Activated T-helper 1 cell treated with Interleukin-2 at 50 U/mL for 16 hours (primary cell): ENCODE results near the gene DKK3.

Source experiments
- DNase-seq: peaks from one replicate; pipeline ENCODE4 v3.0.0-alpha.2; 2020; ENCODE audit warnings: low read depth

DKK3 gene

DNA sequence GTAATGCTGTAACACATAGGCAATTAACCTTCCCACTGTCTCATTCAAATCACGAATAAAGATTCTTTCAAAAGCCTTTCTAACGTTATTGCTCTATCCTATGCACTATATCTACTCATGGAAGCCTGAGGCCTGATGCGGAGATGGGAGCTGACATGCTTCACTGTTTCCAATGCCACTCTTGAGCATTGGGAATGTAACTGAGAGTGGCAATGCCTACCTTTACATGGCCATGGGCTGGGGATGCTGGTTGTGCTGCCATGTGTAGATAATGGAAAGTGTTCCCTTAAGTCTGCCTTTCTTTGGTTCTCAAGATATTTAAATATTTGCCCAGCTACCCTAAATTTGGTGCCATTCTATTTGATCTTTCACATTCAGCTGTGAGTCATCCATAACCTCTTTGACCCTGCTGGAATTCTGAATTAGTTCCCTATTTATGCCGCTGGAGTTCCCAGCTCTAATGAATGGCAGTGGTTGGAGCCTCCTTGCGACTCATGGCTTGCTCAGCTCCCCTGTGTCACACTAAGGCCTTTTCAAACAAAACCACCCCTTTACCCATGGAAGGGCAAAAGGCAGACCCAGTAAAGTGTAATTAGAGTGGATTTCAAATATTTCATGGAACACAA, 21.4 kb upstream of the DKK3 start:
- no peak for DNase-seq

DNA sequence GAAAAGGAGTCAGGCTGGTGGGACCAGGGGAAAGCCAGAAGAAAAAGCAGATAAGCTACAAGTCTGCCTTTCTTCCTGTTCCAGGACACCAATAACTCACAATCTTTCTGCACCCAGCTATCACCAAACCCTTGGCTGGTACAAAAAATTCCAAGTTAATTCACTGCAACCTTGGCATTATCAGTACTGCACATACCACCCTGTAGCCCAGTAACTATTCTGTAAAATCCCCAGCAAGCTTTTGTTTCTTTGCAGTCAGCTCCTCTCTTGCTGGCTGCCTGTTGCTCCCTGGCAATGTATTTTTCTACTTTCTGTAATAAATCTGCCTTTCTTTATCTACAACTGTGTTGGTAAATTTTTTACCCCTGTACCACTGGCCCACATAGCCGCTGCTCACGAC, 20.7 kb upstream of the DKK3 start:
- DNase-seq: no peak

DNA sequence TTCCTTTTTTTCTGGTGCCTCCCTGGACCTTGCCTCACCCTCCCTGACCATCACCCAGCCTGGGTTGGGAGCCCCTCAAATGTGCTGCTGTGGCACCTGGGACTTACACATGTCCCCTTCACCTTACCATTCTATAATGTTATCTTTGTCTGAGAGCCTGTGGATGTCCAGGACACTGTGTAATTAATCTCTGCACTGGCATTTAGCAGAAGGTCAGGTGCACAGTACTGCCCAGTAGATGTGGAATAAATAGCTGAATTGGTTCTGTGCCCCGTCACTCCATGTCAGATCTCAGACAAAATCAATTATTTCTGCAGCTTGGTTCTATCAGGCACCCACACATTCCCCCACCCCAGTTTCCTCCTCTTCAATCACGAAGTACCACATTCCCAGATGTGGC, 19.9 kb upstream of the DKK3 start:
- DNase-seq: no peak

DNA sequence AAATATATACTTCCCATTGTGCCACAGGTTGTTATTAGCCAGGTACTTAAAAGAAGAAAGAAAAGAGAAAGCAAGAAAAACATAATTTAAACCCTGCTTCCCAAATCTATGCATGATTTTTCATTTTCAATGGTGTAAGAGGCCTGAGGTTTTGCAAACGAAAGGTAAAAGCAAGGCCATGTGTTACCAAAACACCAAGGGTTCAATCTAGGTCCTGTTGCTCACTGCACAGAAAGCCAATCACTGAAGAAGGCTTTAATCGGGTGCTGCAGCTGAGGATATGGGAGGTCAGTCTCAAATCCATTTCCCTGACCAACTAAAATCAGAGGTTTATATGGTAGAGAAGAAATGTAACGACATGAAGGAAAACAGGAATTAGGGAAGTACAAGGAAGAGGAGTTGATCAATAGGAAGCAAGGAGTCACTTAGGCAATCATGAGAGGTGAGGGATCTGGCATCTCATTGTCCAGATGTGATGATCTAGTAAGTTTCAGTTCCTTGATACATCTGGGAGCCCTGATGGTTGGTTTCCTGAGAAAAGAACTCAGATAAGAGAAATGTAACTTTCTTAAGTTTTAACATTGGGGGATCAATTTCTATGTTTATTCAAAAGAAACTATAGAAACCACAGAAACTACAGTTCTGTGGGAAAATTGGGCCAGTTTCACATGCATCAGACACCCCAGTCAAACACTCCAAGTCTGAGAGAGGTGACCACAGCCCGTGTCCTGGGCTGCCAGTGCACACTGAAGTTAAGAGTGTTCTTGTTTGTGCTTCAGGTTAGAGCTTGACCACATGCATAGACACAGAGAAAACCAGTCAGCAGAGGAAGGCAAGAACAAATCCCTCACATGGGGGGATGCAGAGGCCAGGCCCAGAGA, 18.1 kb upstream of the DKK3 start:
- DNase-seq: no peak

DNA sequence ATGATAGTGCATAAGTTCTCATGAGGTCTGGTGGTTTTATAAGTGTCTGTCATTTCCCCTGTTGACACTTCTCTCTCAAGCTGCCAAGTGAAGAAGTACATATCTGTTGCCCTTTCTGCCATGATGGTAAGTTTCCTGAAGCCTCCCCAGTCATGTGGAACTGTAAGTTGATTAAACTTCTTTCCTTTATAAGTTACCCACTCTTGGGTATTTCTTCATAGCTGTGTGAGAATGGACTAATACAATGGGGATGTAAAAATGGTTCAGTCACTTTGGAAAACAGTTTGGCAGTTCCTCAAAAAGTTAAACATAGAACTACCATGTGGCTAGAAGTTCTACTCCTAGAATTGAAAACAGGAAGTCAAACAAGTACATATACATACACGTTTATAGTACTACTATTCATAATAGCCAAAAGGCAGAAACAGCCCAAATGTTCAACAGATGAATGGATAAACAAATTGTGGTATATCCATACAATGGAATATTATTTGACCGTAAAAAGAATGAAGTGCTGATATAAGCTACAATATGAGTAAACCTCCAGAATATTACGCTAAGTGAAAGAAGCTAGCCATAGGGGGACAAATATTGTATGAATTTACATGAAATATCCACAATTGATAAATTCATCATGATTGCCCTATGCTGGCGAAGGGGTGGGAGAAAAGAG, 16.0 kb upstream of the DKK3 start:
- DNase-seq: no peak

DNA sequence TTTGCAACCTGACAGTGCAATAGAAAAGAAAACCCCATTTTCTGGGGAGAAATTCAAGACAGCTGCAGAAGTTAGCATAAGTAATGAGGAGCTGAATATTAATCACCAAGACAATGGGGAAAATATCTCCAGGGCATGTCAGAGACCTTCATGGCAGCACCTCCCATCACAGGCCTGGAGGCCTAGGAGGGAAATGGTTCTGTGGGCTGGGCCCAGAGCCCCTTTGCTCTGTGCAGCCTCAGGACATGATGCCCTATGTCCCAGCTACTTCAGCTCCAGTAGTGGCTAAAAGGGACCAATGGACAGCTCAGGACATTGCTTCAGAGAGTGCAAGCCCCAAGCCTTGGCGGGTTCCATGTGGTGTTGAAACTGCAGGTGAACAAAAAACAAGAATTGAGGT, 14.6 kb upstream of the DKK3 start:
- no peak for DNase-seq

DNA sequence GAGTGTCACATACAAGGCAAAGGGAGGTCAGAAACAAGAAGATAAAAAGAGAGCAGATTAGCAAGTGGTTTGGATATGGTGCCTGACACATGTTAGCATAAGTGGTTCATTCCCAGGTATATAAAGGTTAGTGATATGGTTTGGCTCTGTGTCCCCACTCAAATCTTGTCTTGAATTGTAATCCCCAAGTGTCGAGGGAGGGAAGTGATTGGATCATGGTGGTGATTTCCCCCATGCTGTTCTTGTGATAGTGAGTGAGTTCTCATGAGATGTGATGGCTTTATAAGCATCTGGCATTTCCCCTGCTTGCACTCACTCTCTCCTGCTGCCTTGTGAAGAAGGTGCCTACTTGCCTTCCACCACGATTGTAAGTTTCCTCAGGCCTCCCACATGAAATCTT, 12.1 kb upstream of the DKK3 start:
- no peak for DNase-seq

DNA sequence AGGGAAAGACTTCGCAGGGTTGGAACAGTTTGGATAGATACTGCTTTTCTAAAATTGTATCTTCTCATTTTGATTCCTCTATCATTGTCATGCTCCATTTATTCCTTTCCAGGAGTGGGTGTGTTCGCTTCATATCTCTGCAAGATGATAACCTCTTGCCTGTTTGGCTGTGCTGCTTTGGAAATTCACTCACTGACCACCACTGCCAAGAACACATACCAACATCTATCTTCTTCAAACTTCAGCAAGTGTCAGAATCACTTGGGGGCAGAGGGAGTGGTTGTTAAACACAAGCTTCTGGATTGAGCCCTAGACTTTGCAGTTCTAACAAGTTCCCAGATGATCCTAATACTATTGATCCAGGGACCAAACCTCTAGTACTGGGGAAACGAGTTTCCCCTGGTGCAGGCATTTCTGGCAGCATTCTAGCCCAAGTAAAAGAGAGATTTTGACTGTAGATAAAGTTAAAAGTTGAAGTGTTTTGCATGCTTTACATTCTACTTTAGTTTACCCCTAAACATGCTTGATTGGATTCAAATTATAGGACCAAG, 11.5 kb upstream of the DKK3 start:
- no peak for DNase-seq

DNA sequence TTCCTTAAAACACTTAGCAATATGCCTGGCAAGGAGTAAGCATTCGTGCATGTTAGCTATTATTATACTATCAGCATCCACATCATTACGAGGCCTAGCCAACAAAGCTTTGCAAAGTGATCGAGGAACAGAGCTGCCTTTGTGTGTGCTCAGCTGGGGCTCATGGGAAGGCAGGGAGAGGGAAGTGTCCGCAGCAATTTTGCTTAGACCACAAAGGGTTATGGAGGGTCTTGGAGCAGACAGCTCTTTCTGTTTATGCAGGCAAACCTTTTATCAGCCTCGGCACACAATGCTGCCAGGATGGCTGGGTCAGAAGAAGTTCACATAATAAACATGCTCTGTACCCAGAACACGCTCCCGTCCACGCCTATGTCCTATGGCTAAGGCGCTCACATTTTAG, 10.9 kb upstream of the DKK3 start:
- no peak for DNase-seq

DNA sequence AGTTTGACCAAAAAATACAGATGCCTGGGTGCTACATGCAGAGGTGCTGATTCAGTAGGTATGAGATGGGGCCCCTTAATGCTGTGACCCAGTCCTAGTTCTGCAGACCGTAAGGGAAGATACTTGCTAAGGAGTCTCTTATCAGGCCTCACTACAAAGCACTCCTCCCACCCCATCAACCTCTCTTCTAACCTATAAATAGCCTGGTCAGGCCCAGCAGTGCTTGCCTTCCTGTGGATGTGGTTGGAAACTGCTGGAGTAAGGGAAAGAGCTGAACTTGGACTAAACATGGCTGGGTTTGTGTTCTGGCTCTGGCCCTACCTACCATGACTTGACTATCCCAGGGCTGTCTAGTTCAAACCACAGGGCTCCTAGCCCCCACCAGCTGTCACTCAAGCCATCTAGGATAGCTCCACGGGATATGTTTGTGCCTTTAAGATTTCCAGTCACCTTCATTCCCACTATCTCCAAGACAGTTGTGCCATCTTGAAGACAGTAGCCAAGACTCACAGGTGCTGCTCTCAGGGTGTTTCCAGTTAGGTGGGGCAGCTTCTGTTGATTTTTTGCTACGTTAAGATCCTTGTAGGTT, 9.5 kb upstream of the DKK3 start:
- no peak for DNase-seq

DNA sequence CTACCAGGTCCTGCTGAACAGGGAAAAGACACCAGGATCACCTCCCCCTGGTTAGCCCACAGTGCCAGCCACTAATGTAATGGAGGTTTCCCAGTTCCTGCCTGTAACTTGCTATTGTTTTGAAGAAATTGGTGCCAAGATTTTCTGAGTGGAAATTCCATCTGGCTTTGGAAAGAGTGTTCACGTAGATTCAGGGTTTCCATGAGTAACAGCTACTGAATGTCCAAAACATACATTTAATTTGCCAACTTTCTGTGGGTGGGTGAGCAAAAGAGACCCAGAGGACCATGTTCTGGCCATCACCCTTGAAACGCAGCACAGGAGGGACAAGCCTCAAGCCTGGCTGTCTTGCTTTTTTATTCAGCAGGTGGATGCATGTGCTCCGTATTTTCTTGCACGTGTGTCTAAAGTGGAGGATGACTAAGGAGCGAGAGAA, 8.8 kb upstream of the DKK3 start:
- DNase-seq: no peak

DNA sequence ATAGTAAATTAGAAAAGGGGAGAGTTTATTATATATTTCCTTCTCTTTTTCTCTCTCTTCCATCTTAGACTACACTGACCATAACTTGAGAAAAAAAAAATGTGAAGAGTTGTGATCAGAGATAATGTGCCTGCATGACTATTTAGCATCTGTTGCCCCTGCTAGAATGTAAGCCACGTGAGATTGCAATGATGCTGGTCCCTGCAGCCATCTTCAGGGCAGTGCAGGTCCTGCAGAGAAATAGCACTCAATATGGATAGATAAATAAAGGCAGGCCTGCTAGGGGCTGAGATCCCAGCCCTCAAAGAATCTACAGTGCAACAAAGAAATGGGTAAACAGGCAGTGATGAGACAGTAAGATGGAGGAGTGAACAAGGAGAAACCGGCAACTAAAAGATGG, 7.8 kb upstream of the DKK3 start:
- DNase-seq: no peak

DNA sequence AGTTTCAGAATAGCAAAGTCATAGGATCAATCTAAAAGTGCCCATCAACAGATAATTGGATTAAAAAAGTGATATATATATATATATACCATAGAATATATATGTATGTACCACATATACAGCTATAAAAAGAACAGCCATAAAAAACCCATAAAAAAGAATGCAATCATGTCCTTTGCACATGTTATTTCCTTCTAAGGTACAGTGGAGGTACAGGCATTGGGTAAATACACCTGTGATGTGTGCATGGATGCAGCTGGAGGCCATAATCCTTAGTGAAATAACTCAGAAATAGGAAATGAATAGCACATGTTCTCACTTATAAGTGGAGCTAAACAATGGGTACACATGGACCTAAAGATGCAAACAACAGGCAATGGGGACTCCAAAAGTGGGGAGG, 7.1 kb upstream of the DKK3 start:
- DNase-seq: no peak

DNA sequence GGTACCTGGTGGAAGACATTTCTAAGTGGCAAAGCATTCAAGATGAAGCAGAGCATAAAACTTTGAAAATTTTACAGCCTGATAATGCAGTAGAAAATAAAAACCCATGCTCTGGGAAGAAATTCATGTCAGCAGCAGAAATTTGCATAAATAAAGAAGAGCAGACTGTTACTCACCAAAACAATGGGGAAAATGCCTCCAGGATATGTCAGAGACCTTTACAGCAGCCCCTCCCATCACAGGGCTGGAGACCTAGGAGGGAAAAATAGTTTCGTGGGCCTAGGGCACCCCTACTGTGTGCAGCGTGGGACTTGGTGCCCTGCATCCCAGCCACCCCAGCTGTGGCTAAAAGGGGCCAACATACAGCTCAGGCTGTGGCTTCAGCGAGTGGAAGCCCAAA, 5.4 kb upstream of the DKK3 start:
- DNase-seq: no peak

DNA sequence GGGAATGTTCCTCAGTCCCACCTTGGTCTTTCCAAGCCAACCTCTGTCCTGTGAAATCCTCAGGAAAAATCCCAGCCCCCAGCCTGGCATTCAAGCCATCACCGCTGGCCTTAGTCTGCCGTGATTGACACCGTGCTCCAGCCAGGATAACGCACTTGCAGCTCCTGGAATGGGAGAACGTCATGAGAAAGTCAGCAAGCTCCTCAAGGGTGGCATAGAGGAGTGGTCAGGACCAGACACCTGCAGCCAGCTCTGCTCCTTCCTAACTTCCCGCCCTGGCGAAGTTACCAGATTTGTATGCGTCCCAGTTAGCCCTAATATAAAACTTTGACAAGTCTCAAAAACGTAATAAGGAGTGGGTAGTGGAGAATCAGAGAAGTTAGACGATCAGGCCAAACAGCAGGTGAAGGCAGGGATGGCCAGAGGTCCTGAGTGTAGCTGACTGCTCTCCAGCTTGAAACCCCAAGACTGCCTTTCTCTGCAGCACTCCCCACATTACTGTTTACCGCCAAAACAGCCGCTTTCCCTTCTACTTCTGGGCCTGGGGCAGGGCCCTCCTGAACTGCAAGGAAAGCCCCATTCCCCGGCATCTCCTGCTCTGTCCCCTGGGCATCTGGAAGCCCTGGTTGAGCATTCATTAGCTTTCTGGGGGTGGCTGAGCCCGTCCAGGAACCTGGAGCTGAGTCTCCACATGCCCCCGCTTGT, 1.3 kb upstream of the DKK3 start:
- no peak for DNase-seq

DNA sequence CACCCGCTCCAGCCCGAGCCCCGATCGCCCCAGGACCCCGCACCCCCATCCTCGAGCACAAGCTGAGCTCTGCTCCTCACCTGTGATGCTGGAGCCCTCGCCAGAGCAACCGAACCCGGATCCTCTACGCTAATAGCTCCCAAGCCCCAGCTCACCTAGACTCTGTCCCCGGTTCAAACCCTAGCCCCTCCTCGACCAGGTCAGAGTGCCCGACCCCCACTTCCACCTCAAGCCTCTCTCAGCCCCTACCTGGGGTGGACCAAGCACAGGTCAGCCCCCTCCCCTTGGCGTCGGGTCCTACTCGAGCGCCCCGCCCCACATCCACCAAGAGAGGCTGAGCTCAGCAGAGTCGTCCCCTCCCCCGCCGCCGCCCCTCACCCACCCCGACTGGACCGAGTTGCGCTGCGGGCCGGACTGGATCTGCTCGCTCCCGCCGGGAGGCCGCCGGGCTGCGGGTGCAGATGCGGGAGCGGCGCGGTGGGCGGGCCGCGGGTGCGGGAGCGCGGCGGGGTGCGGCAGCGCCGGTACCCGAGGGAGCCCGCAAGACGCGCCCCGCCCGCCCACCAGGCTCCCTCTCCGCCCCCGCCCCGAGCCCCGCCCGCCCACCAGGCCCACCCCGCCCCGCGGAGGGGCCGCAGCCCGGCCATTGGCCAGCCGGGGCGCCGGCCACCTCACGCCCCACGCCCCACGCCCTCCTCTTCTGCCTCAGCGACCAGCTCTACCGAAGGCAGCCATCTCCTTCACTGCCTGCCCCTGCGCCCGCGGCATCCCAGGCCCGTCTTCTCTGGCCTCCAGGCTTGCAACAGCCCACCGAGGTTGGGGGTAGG, 577 bp upstream of the DKK3 start:
- no peak for DNase-seq

DNA sequence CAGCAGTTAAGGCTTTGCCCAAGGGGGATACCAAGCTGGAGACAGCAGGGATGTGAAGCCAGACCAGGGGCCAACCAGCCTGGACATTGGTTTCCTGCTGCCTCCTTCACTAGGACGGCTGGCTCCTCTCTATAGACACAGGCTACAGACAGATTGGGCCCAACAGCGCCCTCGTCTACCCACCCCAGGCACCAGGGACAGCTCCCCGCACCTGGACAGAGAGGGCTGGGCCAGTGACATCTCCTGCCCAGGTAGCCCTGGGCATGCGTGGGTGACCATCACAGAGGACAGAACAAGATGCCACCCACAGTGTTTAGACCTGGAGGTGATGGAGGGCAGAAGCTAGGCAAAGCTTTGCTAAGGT, 1.2 kb downstream of the DKK3 start:
- no peak for DNase-seq

DNA sequence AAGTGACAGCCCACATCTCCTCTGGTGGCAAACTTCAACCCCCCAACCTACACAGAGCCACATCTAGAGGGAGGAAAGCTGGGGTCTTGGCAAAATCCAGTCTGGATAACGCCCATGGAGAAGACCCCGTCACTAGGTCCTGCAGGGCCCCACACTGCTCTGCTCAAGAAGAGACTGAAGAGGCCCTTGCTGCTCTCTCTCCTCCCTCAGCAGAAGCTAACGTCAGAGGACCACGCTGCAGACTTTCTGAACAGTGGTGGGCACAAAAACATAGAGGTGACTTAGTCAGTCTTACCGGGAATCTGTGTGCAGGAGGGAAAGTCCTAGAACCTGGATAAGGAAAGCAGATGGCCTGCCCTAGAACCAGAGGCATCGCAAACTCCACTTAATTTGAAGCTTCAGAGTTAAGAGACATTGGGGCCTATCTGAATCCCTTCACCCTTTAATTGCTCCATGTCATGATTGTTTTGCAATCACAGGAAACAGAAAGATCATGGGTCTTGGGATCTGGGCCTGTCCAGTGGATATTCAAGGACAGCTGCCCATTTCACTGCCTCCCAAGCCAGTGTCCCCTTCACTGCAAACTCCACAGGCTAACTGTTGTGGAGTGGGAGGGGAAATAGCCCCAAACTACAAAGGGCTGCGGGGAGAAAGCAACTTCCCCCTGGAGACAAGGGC, 1.7 kb downstream of the DKK3 start:
- DNase-seq: no peak

DNA sequence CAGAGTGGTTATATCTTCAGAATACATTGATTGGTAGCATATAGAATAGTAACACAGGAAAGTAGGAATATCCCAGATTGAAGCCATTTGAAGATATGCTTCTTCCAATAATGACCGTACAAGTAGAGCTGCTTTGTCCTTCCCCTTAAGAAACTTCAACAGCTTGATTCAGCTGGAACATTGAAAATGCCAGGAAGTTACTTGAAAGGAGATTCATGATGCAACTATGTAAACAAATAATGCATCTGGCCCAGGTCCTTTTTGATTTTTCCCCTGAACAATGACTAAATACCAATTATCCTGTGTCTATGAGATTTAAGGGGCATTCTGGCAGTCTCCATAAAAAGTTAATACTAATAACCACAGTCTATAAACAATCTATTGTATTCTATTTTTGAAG, 3.0 kb downstream of the DKK3 start:
- no peak for DNase-seq

DNA sequence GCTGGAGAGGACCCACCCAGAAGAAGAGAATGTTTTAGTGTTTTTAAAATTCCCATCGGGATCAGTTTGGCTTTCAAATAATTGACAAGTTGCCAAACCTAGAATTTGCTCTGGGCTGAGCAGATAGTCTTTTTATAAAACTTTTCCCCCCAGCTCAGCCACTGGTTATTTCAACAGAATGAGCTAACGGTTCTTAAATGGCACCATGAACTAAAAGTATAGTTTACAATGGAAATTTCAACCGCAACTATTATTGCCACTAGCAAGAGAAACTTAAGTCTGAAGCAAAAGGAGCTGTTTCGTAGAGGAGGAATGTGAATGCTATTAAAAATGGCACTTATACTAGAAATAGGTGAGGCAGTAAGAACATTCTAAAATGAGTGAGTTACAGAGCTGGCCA, 3.4 kb downstream of the DKK3 start:
- no peak for DNase-seq

DNA sequence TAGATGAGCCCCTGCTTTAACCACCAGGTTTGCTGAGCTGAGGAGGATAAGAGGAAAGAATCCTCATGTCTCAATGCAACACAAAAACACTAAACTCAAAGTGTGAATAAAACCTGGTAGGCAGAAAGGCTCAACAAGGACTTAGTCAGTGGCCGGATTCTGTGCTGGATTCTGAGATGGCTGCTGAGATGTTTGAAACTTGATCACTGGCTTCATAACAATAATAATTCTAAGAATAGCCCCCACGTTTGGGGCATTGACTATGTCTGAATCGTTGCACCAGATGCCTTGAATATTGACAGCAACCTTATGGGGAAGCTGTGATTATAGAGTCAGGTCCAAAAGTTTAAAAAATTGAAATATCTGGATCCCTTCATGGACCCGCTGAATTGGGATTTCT, 4.6 kb downstream of the DKK3 start:
- DNase-seq: no peak
